ENCODE results near the gene AFP.

Gene AFP

DNA sequence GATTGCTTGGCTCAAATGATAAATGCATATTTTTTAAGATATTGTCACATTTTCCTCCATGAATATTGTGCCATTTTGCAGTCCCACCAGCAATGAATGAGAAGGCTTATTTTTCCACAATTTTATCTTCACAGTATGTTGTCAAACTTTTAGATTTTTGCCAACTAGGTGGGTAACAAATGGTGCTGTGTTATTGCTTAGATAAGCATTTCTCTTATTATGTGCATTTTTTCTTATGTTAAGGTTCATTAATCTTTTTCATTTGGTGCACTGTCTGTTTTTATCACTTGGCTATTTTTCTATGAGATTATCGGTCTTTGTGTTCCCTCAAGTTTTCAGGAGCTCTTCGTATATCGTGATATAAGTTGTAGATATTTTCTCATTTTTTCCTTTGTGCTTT lies 32.1 kb downstream of the AFP start:
- Histone ChIP-seq H4K20me1 (ENCODE audit: insufficient read depth) (no peaks in the 10 kb centered on the region), H3K4me3 (IDR thresholded peaks at IDR 0.05; ENCODE audit: insufficient read depth, low read depth, low read length) (no peak overlapping the region), H3K27me3 (ENCODE audit: insufficient read depth, low read depth) (no peaks in the 10 kb centered on the region), H3K9ac (no peak overlapping the region), H3K79me2 (ENCODE audit: insufficient read depth, low read depth) (no peaks in the 10 kb centered on the region), H3K36me3 (ENCODE audit: insufficient read depth) (no peaks in the 10 kb centered on the region), H3K4me1 (ENCODE audit: low read depth, poor library complexity, severe bottlenecking) (no peaks in the 10 kb centered on the region), H3K27ac (no peak overlapping the region), H2AFZ (ENCODE audit: low read depth) (no peak overlapping the region), H3K4me2 (no peak overlapping the region)
- TF ChIP-seq, protein P1, sequence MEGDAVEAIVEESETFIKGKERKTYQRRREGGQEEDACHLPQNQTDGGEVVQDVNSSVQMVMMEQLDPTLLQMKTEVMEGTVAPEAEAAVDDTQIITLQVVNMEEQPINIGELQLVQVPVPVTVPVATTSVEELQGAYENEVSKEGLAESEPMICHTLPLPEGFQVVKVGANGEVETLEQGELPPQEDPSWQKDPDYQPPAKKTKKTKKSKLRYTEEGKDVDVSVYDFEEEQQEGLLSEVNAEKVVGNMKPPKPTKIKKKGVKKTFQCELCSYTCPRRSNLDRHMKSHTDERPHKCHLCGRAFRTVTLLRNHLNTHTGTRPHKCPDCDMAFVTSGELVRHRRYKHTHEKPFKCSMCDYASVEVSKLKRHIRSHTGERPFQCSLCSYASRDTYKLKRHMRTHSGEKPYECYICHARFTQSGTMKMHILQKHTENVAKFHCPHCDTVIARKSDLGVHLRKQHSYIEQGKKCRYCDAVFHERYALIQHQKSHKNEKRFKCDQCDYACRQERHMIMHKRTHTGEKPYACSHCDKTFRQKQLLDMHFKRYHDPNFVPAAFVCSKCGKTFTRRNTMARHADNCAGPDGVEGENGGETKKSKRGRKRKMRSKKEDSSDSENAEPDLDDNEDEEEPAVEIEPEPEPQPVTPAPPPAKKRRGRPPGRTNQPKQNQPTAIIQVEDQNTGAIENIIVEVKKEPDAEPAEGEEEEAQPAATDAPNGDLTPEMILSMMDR (conservative IDR thresholded peaks at IDR 0.05; ENCODE audit: low read depth, low read length), result no peak

DNA sequence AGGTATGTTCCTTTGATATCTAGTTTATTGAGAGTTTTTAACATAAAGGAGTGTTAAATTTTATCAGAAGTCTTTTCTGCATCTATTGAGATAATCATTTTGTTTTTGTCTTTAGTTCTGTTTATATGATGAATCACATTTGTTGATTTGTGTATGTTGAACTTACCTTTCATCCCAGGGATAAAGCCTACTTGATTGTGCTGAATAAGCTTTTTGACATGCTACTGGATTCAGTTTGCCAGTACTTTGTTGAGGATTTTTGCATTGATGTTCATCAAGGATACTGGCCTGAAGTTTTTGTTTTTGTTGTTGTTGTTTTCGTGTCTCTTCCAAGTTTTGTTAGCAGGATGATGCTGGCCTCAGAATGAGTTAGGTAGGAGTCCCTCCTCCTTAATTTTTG lies 34.7 kb downstream of the AFP start:
- TF ChIP-seq, protein P1 (conservative IDR thresholded peaks at IDR 0.05; ENCODE audit: low read depth, low read length), result no peak
- H3K79me2 ChIP-seq (ENCODE audit: insufficient read depth, low read depth), result no peaks in the 10 kb centered on the region
- no peaks in the 10 kb centered on the region for H4K20me1 ChIP-seq (ENCODE audit: insufficient read depth)
- H3K36me3 ChIP-seq (ENCODE audit: insufficient read depth), result no peaks in the 10 kb centered on the region
- H3K4me1 ChIP-seq (ENCODE audit: low read depth, poor library complexity, severe bottlenecking), result no peaks in the 10 kb centered on the region
- H3K27ac ChIP-seq, result no peak overlapping the region
- no peaks in the 10 kb centered on the region for H3K27me3 ChIP-seq (ENCODE audit: insufficient read depth, low read depth)
- no peak overlapping the region for H3K4me2 ChIP-seq
- no peak overlapping the region for H3K4me3 ChIP-seq (IDR thresholded peaks at IDR 0.05; ENCODE audit: insufficient read depth, low read depth, low read length)
- no peak overlapping the region for H2AFZ ChIP-seq (ENCODE audit: low read depth)
- no peak overlapping the region for H3K9ac ChIP-seq

DNA sequence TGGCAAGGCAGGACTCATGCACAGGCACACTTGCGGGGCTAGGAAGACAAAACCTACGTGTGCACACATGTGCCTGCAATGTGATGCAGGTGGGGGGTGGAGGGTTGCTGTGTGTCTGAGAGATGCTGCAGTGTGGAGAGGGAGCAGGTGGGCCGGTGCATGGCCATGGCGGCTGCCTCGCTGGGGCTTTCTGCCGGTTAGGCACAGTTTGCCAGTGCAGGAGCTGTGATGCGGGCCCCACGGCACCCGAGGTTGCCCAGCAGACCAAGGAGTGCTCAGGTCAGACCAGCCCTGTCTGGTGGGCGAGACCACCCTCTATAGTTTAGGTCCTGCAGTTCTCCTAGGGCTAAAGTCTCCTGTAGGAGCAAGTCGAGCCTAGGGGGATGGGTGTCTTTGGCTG lies 41.2 kb downstream of the AFP start:
- Histone ChIP-seq H3K9ac (no peak overlapping the region), H3K27me3 (ENCODE audit: insufficient read depth, low read depth) (no peaks in the 10 kb centered on the region), H3K4me3 (IDR thresholded peaks at IDR 0.05; ENCODE audit: insufficient read depth, low read depth, low read length) (no peak overlapping the region), H3K36me3 (ENCODE audit: insufficient read depth) (no peaks in the 10 kb centered on the region), H4K20me1 (ENCODE audit: insufficient read depth) (no peaks in the 10 kb centered on the region), H3K79me2 (ENCODE audit: insufficient read depth, low read depth) (no peaks in the 10 kb centered on the region), H3K4me1 (ENCODE audit: low read depth, poor library complexity, severe bottlenecking) (no peaks in the 10 kb centered on the region), H3K27ac (no peak overlapping the region), H3K4me2 (no peak overlapping the region), H2AFZ (ENCODE audit: low read depth) (no peak overlapping the region)
- TF ChIP-seq, protein P1 (conservative IDR thresholded peaks at IDR 0.05; ENCODE audit: low read depth, low read length), result no peak

DNA sequence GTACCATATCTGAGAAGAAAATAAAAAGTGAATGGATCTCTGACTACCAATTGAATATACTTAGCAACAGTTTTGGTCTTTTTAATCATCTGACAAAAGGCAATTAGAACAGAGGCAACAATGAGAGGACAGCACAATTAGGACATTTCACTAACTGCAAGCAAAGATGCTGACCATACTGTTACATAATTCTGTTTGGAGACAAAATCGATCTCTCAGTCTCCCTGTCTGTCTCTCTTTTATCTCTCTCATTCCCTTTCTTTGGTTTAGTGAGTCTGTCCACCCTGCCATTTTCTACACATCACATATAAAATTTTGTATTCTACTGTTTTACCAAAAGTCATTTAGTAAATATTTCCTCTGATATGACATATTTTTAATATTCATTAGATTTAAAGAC lies 43.3 kb downstream of the AFP start:
- no peaks in the 10 kb centered on the region for H3K27me3 ChIP-seq (ENCODE audit: insufficient read depth, low read depth)
- H3K4me3 ChIP-seq (IDR thresholded peaks at IDR 0.05; ENCODE audit: insufficient read depth, low read depth, low read length), result no peak overlapping the region
- H3K79me2 ChIP-seq (ENCODE audit: insufficient read depth, low read depth), result no peaks in the 10 kb centered on the region
- H3K4me1 ChIP-seq (ENCODE audit: low read depth, poor library complexity, severe bottlenecking), result no peaks in the 10 kb centered on the region
- no peaks in the 10 kb centered on the region for H3K36me3 ChIP-seq (ENCODE audit: insufficient read depth)
- no peak overlapping the region for H3K9ac ChIP-seq
- no peaks in the 10 kb centered on the region for H4K20me1 ChIP-seq (ENCODE audit: insufficient read depth)
- H2AFZ ChIP-seq (ENCODE audit: low read depth), result no peak overlapping the region
- H3K4me2 ChIP-seq, result no peak overlapping the region
- TF ChIP-seq, protein P1 (conservative IDR thresholded peaks at IDR 0.05; ENCODE audit: low read depth, low read length), result no peak
- no peak overlapping the region for H3K27ac ChIP-seq

DNA sequence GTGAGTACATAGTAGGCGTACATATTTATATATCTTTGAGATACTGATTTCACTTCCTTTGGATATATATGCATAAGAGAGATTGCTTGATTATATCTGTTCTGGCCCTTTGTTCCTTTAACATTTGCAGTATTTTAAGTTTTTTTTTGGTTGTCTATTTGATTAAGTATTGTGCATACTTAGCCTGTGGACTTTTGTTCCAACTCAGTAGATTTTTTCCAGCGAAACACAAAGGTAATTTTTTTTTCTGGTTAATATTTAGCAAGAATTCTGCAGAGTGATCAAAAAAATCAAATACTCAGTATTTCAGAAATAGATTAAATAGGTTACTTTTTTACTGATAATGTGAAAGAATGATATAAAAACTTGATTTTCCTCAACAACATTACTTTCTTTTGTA lies 45.3 kb downstream of the AFP start, which contains the start of gene AFM:
Gene AFM (plus strand): TSS at position 388 of the 400 bp plus-strand sequence. CDS start 31 bp downstream, outside the sequence.
- Histone ChIP-seq H3K9ac (no peak within 1 kb of the TSS), H2AFZ (ENCODE audit: low read depth) (no peak within 1 kb of the TSS), H3K4me1 (ENCODE audit: low read depth, poor library complexity, severe bottlenecking) (no peaks in the 10 kb centered on the region), H3K4me3 (IDR thresholded peaks at IDR 0.05; ENCODE audit: insufficient read depth, low read depth, low read length) (no peak within 1 kb of the TSS), H4K20me1 (ENCODE audit: insufficient read depth) (no peaks in the 10 kb centered on the region), H3K27ac (no peak within 1 kb of the TSS), H3K36me3 (ENCODE audit: insufficient read depth) (no peaks in the 10 kb centered on the region), H3K27me3 (ENCODE audit: insufficient read depth, low read depth) (no peaks in the 10 kb centered on the region), H3K4me2 (no peak within 1 kb of the TSS), H3K79me2 (ENCODE audit: insufficient read depth, low read depth) (no peaks in the 10 kb centered on the region)
- TF ChIP-seq, protein P1 (conservative IDR thresholded peaks at IDR 0.05; ENCODE audit: low read depth, low read length), result no peak
